SK-N-DZ (cell line): ENCODE data around the gene TEX44.
"Not testable (repeated sequence)": the region's sequence is repeated elsewhere in the genome, so short reads cannot be mapped to it uniquely, and the experiment has no call there.

ENCODE experiments used
- DNase-seq: peaks from one replicate; pipeline ENCODE4 v3.0.0-alpha.2; 2015; ENCODE audit warnings: low spot score

TEX44 gene

GRCh38 chr2:231570915-231571314, 21.7 kb upstream of the TEX44 start:
- not testable (repeated sequence) for DNase-seq

GRCh38 chr2:231571661-231572191, 20.9 kb upstream of the TEX44 start:
- no peak for DNase-seq

GRCh38 chr2:231573096-231573495, 19.6 kb upstream of the TEX44 start:
- DNase-seq = no peak

- no peak for DNase-seq
Measured at GRCh38 chr2:231573698-231574421, 18.8 kb upstream of the TEX44 start.

GRCh38 chr2:231575612-231576256, 16.9 kb upstream of the TEX44 start:
- no peak for DNase-seq

GRCh38 chr2:231576465-231576864, 16.2 kb upstream of the TEX44 start:
- no peak for DNase-seq

- not testable (repeated sequence) for DNase-seq
Measured at GRCh38 chr2:231578655-231579054, 14.0 kb upstream of the TEX44 start.

- no peak for DNase-seq
Measured at GRCh38 chr2:231579560-231579959, 13.1 kb upstream of the TEX44 start.

- peak; percentile 37 for DNase-seq
Measured at GRCh38 chr2:231581328-231581727, 11.3 kb upstream of the TEX44 start.

DNA sequence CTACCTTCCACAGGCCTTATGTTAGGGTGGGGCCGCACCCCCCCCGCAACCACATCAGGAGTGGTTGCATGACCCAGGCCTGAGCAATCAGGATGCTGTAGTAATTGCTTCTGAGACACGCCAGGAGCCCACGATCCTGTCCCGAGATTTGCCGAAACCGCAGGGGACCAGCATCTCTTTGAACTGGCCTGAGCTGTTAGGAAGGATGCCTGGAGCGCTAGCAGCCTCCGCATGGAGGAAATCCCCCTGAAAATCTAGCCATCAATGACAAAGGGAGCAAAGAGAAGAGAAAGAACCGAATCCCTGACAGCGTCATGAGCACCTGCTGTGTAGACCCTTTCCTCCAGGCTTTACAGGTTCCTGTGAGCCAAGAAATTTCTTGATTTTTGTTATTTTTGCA, 8.7 kb upstream of the TEX44 start:
- no peak for DNase-seq

DNA sequence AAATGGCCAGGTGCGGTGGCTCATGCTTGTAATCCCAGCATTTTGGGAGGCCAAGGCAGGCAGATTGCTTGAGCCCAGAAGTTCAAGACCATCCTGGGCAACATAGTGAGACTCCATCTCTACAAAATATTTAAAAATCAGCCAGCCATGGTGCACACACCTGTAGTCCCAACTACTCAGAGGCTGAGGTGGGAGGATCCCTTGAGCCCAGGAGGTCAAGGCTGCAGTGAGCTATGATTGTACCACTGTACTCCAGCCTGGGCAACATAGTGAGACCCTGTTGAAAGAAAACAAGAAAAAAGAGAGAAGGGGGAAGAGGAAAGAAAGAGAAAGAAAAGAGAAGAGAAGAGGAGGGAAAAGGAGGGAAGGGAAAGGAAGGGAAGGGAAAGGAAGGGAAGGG, 4.9 kb upstream of the TEX44 start:
- DNase-seq = not testable (repeated sequence)

- no peak for DNase-seq
Measured at GRCh38 chr2:231589656-231590055, 3.0 kb upstream of the TEX44 start.

DNA sequence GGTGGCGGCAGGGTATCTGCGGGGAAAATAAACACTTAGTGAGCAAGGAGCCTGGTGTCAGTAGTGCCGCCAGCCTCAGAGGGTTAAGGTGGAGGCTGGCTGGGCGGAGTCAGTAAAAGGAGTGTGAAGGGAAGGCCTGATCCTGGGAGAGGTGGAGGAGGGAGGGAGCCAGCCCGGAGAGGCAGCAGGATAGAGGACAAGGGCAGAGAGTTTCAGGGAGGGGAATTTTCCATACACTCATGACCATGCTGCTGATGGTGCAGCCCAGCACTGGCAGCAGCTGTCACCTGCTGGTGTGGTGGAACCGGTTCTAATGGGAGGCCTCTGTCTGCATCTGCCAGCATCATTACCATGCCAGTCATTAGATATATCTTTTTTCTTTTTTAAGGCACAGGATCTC, 2.0 kb upstream of the TEX44 start:
- peak; percentile 32 for DNase-seq

DNA sequence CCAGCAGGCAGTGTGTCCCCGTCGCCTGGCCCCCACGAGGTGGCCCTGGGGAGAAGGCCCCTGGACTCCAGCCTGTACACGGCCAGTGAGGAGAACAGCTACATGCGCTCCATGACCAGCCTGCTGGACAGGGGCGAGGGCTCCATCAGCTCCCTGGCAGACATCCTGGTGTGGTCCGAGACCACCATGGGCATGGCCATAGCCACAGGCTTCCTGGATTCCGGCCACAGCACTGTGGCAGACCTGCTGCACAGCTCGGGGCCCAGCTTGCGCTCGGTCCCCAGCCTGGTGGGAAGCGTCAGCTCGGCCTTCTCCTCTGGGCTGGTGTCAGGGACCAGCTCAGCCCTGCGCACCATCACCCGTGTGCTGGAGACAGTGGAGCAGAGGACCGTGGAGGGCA, 1.0 kb downstream of the TEX44 start:
- no peak for DNase-seq

- no peak for DNase-seq
Measured at GRCh38 chr2:231597014-231597611, 4.4 kb downstream of the TEX44 start.

DNA sequence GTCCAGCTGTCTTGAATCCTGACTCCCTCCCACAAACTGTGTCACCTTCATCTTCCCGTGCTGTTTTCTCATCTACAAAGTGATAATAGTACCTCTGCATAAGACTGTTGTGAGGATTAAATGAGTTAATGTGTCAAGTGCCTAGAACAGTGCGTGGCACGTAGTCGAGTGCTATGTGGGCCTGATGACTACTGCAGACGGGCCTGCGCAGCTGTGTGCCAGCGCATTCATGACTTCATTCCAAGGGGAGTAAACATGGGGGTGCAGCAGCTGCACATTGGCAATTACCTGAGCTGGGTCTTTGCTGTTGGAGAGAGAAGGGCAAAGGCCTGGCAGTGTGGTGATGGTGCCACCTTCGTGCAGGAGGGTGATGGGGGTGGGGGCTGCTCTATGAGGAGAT, 5.0 kb downstream of the TEX44 start:
- DNase-seq = no peak

DNA sequence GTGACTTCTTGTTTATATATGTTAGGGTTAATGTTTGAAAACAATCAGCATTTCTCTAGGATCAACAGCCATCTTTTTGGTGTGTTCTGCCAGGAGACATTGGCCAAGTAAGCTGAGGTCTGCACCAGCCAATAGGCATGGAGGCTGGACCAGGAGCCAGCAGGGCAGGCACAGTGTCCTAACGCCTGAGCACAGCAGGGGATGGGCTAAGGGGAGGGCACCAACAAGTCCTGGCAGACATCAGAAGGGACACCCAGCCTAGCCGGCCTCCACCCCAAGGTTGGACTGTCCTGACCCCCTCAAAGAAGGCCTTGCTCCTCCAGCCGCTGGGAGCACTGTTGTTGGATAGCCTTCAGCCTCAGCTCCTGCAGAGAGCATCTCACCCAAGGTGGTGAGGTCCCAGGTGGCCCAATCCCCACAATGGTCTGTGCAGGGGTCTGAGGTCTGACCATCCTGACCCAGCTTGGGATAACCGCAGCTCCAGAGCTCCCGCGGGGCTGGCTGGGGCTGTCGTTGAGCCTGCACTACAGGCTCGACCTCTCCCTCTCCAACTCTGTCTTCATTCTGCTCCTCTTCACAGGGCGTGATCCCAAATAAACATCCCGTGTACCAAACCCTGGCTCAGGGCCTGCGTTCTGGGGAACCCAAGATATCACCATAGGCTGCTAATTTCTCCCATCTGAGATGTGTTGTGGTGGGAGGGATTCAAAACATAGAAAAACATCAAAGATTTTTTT, 8.1 kb downstream of the TEX44 start:
- DNase-seq = no peak

GRCh38 chr2:231601356-231602229, 8.9 kb downstream of the TEX44 start:
- DNase-seq = peak; percentile 73

DNA sequence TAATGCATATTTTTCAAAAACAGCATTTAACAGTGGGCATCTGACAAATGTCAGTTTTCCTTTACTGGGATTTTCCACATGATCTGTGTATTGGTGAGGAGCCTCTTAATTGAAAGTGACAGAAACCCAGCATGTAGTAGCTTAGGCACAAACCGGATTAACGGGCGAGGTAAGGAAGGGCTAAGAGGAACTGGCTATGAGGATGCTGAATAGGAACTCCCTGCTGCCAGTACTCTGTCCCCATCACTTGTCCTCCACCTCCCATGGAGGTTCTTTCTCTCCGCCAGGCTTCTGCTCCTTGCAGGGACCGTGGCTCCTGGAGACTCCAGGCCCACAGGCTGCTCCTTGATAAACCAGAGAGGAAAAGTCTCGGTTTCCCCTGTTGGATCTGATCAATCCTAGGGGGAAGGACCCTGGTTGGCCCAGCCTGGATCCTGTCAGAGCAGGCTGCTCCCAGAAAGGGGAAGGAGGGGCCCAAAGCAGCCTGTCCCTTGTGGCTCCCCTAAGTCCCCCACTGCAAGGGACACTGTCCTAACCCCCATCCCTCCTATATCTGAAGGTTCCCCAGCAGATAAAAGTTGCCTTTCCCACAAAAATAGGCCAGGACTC, 10.3 kb downstream of the TEX44 start:
- DNase-seq = peak; percentile 81

DNA sequence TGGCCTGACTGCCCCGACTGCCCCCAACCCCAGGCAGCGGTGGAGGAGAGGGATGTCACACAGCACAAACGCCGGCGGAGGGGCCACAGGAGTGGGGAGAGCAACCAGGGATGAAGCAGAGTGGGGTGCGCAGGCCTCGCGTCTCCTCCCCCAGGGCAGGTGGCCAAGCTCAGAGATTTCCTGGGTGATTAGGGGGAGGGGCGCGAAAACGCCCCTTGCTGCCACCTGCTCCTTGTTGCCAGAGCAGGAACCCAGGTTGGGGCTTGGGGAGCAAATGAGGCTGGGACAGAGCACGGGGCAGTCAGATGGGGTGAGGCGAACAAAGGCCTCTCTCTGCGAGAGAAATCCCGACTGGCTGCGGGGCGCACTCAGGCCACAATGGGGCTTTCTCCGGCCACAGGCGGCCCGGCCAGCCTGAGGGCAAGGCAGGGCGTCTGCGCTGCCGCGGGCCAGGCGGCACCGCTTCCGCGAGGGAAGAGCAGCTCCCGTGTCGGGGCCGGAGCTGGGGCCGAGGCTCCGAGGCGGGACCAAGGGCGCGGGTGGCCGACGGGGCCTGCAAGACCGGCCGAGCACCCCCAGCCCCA, 11.5 kb downstream of the TEX44 start:
- peak; percentile 66 for DNase-seq
